GM12878 (cell line): ENCODE measurements around the gene NOP53. TPM values are rescaled to one million over a fixed set of nuclear protein-coding genes. Genes with fewer than 3 reads are reported as not detected.

Source experiments
- CREB1 ChIP-seq: IDR thresholded peaks from 2 replicates; pipeline ENCODE4 v1.6.1; 2012; ENCODE audit warnings: low read depth, mild to moderate bottlenecking, inconsistent platforms
- EP300 ChIP-seq, 2 experiments: fragments of 150-350 bp in 1 of 2; IDR thresholded peaks; 2 replicates each; pipeline ENCODE4 v1.6.1; 2011 to 2012; ENCODE audit warnings: low read depth in 2 of 2, low read length in 2 of 2, borderline replicate concordance in 1 of 2, improper control_type of control experiment in 1 of 2, inconsistent platforms in 1 of 2; ENCODE audit not compliant: control insufficient read depth in 1 of 2
- HCFC1 ChIP-seq: fragments of 150-350 bp; IDR thresholded peaks from 2 replicates; pipeline ENCODE4 v1.6.1; 2014; ENCODE audit warnings: low read length
- HSF1 ChIP-seq: fragments of 150-350 bp; IDR thresholded peaks from 2 replicates; pipeline ENCODE4 v1.6.1; 2014; ENCODE audit warnings: mild to moderate bottlenecking, low read depth, low read length
- IKZF2 ChIP-seq, 2 experiments: fragments of 450-650 bp; IDR thresholded peaks; 2 replicates each; pipeline ENCODE4 v1.6.1; 2017; ENCODE audit warnings: mild to moderate bottlenecking in 2 of 2, moderate library complexity in 2 of 2
- JUNB ChIP-seq: IDR thresholded peaks from 2 replicates; pipeline ENCODE4 v1.6.1; 2016; ENCODE audit warnings: antibody characterized with exemption, mild to moderate bottlenecking
- MAX ChIP-seq: IDR thresholded peaks from 2 replicates; pipeline ENCODE4 v1.6.1; 2012; ENCODE audit warnings: low read depth, low read length, improper control_type of control experiment
- SIN3A ChIP-seq: IDR thresholded peaks from 2 replicates; pipeline ENCODE4 v1.6.1; 2012; ENCODE audit warnings: low read depth, low read length, improper control_type of control experiment
- polyA plus RNA-seq, 11 experiments: library from polyadenylated mRNA; depleted of rRNA in 4 of 11; unstranded in 6 of 11; stranded (reverse) in 5 of 11; fragments of >200 nt; fragmentation: Nextera tagmentation in 4 of 11; fragmentation: Illumina TruSeq in 1 of 11; extraction: Ambion mirVana in 4 of 11; extraction: Trizol in 1 of 11; gene quantifications; 1 replicate in 1 of 11; 2 replicates in 10 of 11; pipeline versions ENCODE4 v1.2.1 to v1.2.3, GENCODE V29; 2011 to 2016; ENCODE audit warnings: inconsistent platforms in 2 of 11, missing spikeins in 2 of 11, low read depth in 1 of 11
- small RNA-seq: library from RNA; depleted of rRNA; stranded (forward); fragments of <200 nt; gene quantifications from one replicate; pipeline ENCODE3, GENCODE V24; 2014
- total RNA-seq, 4 experiments: library from RNA; depleted of rRNA in 3 of 4; stranded (reverse); fragments of >200 nt in 3 of 4; fragmentation: Illumina TruSeq in 1 of 4; extraction: Trizol in 1 of 4; gene quantifications; 2 replicates each; pipeline versions ENCODE4 v1.2.1 to v1.2.3, GENCODE V29; 2013 to 2021

NOP53 gene
- total and polyA plus RNA-seq, 10 of the 15 experiments (the other 5 are each of a cell fraction or from before 2014, with no cell fraction given), result 6.0 to 386 (median 167) TPM

- no peak for TF ChIP-seq HSF1
- no peak for TF ChIP-seq EP300 (IDR thresholded peaks at IDR 0.05; ENCODE audit: borderline replicate concordance in 1 of 2, control insufficient read depth in 1 of 2, low read depth in 2 of 2, low read length in 2 of 2)
- TF ChIP-seq CREB1, result no peak
- no peak for TF ChIP-seq JUNB
- no peak for TF ChIP-seq SIN3A
- no peak for TF ChIP-seq HCFC1
- no peak for TF ChIP-seq IKZF2 (IDR thresholded peaks at IDR 0.05)
- TF ChIP-seq MAX, result no peak
These were observed 61.1 kb downstream of the NOP53 start (continued) for GRCh38 chr19:47806435-47806834.

Small RNAs within 50 kb of the gene (small RNA-seq; reads per million reads assigned to genes)
- gene AC008745.1 (not detected), gene SNORD23 (not detected)

Other genes starting within 250 kb of the NOP53 start
Only the 7 nearest of the 11 such genes appear.
- 1.3 and 3.1 TPM in 2 replicates for gene BICRA, start 136.4 kb upstream of the NOP53 start, total RNA-seq (2014; rRNA removed)
- gene BICRA, start 136.4 kb upstream of the NOP53 start, total RNA-seq (2014; rRNA removed; fragmentation: Illumina TruSeq; extraction: Trizol), result 1.4 and 1.7 TPM in 2 replicates
- 9.5 and 15.3 TPM in 2 replicates for gene BICRA, start 136.4 kb upstream of the NOP53 start, total RNA-seq (2021)
- gene BICRA, start 136.4 kb upstream of the NOP53 start, polyA plus RNA-seq (2011; rRNA removed), result 0.35 and 1.0 TPM in 2 replicates
- gene BICRA, start 136.4 kb upstream of the NOP53 start, polyA plus RNA-seq (2014; fragmentation: Illumina TruSeq; extraction: Trizol), result 5.0 and 7.7 TPM in 2 replicates
- gene BICRA, start 136.4 kb upstream of the NOP53 start, polyA plus RNA-seq (2014; fragmentation: Nextera tagmentation; extraction: Ambion mirVana), result under 1 TPM; 0.11 to 0.18 TPM
- 3.8 and 5.1 TPM in 2 replicates for gene BICRA, start 136.4 kb upstream of the NOP53 start, polyA plus RNA-seq (2014; rRNA removed)
- gene BICRA, start 136.4 kb upstream of the NOP53 start, polyA plus RNA-seq (2016; fragmentation: Nextera tagmentation; extraction: Ambion mirVana), result 1 to 10 TPM; 1.3 to 1.4 TPM
- gene EHD2, start 32.1 kb upstream of the NOP53 start, total RNA-seq (2014; rRNA removed), result not detected in 2 replicates
- gene EHD2, start 32.1 kb upstream of the NOP53 start, total RNA-seq (2014; rRNA removed; fragmentation: Illumina TruSeq; extraction: Trizol), result not detected in 2 replicates
- gene EHD2, start 32.1 kb upstream of the NOP53 start, total RNA-seq (2021), result 0.23 and 0.27 TPM in 2 replicates
- gene EHD2, start 32.1 kb upstream of the NOP53 start, polyA plus RNA-seq (2011; rRNA removed), result not detected in 2 replicates
- gene EHD2, start 32.1 kb upstream of the NOP53 start, polyA plus RNA-seq (2014; fragmentation: Illumina TruSeq; extraction: Trizol), result not detected in 2 replicates
- gene EHD2, start 32.1 kb upstream of the NOP53 start, polyA plus RNA-seq (2014; fragmentation: Nextera tagmentation; extraction: Ambion mirVana), result not detected
- not detected in 2 replicates for gene EHD2, start 32.1 kb upstream of the NOP53 start, polyA plus RNA-seq (2014; rRNA removed)
- gene EHD2, start 32.1 kb upstream of the NOP53 start, polyA plus RNA-seq (2016; fragmentation: Nextera tagmentation; extraction: Ambion mirVana), result under 1 TPM; 0.12 to 0.24 TPM
- gene SELENOW, start 33.2 kb downstream of the NOP53 start, total RNA-seq (2014; rRNA removed), result 120 and 125 TPM in 2 replicates
- gene SELENOW, start 33.2 kb downstream of the NOP53 start, total RNA-seq (2014; rRNA removed; fragmentation: Illumina TruSeq; extraction: Trizol), result 58.5 and 62.8 TPM in 2 replicates
- gene SELENOW, start 33.2 kb downstream of the NOP53 start, total RNA-seq (2021), result 53.3 and 55.6 TPM in 2 replicates
- 50.1 and 70.5 TPM in 2 replicates for gene SELENOW, start 33.2 kb downstream of the NOP53 start, polyA plus RNA-seq (2011; rRNA removed)
- 49.6 and 71.6 TPM in 2 replicates for gene SELENOW, start 33.2 kb downstream of the NOP53 start, polyA plus RNA-seq (2014; fragmentation: Illumina TruSeq; extraction: Trizol)
- gene SELENOW, start 33.2 kb downstream of the NOP53 start, polyA plus RNA-seq (2014; fragmentation: Nextera tagmentation; extraction: Ambion mirVana), result 100 to 1,000 TPM; 127 to 186 TPM
- 107 and 114 TPM in 2 replicates for gene SELENOW, start 33.2 kb downstream of the NOP53 start, polyA plus RNA-seq (2014; rRNA removed)
- gene SELENOW, start 33.2 kb downstream of the NOP53 start, polyA plus RNA-seq (2016; fragmentation: Nextera tagmentation; extraction: Ambion mirVana), result 100 to 1,000 TPM in 1 of 2 experiments, 10 to 100 TPM in 1; 95.4 to 106 TPM
- gene TPRX1, start 59.0 kb downstream of the NOP53 start, total RNA-seq (2014; rRNA removed), result not detected in 2 replicates
- gene TPRX1, start 59.0 kb downstream of the NOP53 start, total RNA-seq (2014; rRNA removed; fragmentation: Illumina TruSeq; extraction: Trizol), result not detected in 2 replicates
- not detected in 2 replicates for gene TPRX1, start 59.0 kb downstream of the NOP53 start, total RNA-seq (2021)
- gene TPRX1, start 59.0 kb downstream of the NOP53 start, polyA plus RNA-seq (2011; rRNA removed), result not detected in 2 replicates
- not detected in 2 replicates for gene TPRX1, start 59.0 kb downstream of the NOP53 start, polyA plus RNA-seq (2014; fragmentation: Illumina TruSeq; extraction: Trizol)
- not detected for gene TPRX1, start 59.0 kb downstream of the NOP53 start, polyA plus RNA-seq (2014; fragmentation: Nextera tagmentation; extraction: Ambion mirVana)
- not detected in 2 replicates for gene TPRX1, start 59.0 kb downstream of the NOP53 start, polyA plus RNA-seq (2014; rRNA removed)
- not detected for gene TPRX1, start 59.0 kb downstream of the NOP53 start, polyA plus RNA-seq (2016; fragmentation: Nextera tagmentation; extraction: Ambion mirVana)
- gene CRX, start 76.4 kb downstream of the NOP53 start, total RNA-seq (2014; rRNA removed), result not detected in 2 replicates
- not detected in 2 replicates for gene CRX, start 76.4 kb downstream of the NOP53 start, total RNA-seq (2014; rRNA removed; fragmentation: Illumina TruSeq; extraction: Trizol)
- not detected in 2 replicates for gene CRX, start 76.4 kb downstream of the NOP53 start, total RNA-seq (2021)
- gene CRX, start 76.4 kb downstream of the NOP53 start, polyA plus RNA-seq (2011; rRNA removed), result not detected in 2 replicates
- not detected in 2 replicates for gene CRX, start 76.4 kb downstream of the NOP53 start, polyA plus RNA-seq (2014; fragmentation: Illumina TruSeq; extraction: Trizol)
- gene CRX, start 76.4 kb downstream of the NOP53 start, polyA plus RNA-seq (2014; fragmentation: Nextera tagmentation; extraction: Ambion mirVana), result not detected
- not detected in 2 replicates for gene CRX, start 76.4 kb downstream of the NOP53 start, polyA plus RNA-seq (2014; rRNA removed)
- not detected for gene CRX, start 76.4 kb downstream of the NOP53 start, polyA plus RNA-seq (2016; fragmentation: Nextera tagmentation; extraction: Ambion mirVana)
- not detected in 2 replicates for gene TPRX2, start 113.7 kb downstream of the NOP53 start, total RNA-seq (2014; rRNA removed)
- gene TPRX2, start 113.7 kb downstream of the NOP53 start, total RNA-seq (2014; rRNA removed; fragmentation: Illumina TruSeq; extraction: Trizol), result not detected in 2 replicates
- not detected in 2 replicates for gene TPRX2, start 113.7 kb downstream of the NOP53 start, total RNA-seq (2021)
- gene TPRX2, start 113.7 kb downstream of the NOP53 start, polyA plus RNA-seq (2011; rRNA removed), result not detected in 2 replicates
- gene TPRX2, start 113.7 kb downstream of the NOP53 start, polyA plus RNA-seq (2014; fragmentation: Illumina TruSeq; extraction: Trizol), result not detected in 2 replicates
- gene TPRX2, start 113.7 kb downstream of the NOP53 start, polyA plus RNA-seq (2014; fragmentation: Nextera tagmentation; extraction: Ambion mirVana), result not detected
- not detected in 2 replicates for gene TPRX2, start 113.7 kb downstream of the NOP53 start, polyA plus RNA-seq (2014; rRNA removed)
- gene TPRX2, start 113.7 kb downstream of the NOP53 start, polyA plus RNA-seq (2016; fragmentation: Nextera tagmentation; extraction: Ambion mirVana), result not detected
- not detected in 2 replicates for gene SULT2A1, start 140.8 kb downstream of the NOP53 start, total RNA-seq (2014; rRNA removed)
- not detected in 2 replicates for gene SULT2A1, start 140.8 kb downstream of the NOP53 start, total RNA-seq (2014; rRNA removed; fragmentation: Illumina TruSeq; extraction: Trizol)
- 0.13 and 0.16 TPM in 2 replicates for gene SULT2A1, start 140.8 kb downstream of the NOP53 start, total RNA-seq (2021)
- not detected in 2 replicates for gene SULT2A1, start 140.8 kb downstream of the NOP53 start, polyA plus RNA-seq (2011; rRNA removed)
- not detected in 2 replicates for gene SULT2A1, start 140.8 kb downstream of the NOP53 start, polyA plus RNA-seq (2014; fragmentation: Illumina TruSeq; extraction: Trizol)
- gene SULT2A1, start 140.8 kb downstream of the NOP53 start, polyA plus RNA-seq (2014; fragmentation: Nextera tagmentation; extraction: Ambion mirVana), result not detected
- not detected in 2 replicates for gene SULT2A1, start 140.8 kb downstream of the NOP53 start, polyA plus RNA-seq (2014; rRNA removed)
- gene SULT2A1, start 140.8 kb downstream of the NOP53 start, polyA plus RNA-seq (2016; fragmentation: Nextera tagmentation; extraction: Ambion mirVana), result not detected